Gastroesophageal sphincter (tissue), 4 donors: ENCODE measurements around the gene TSFM. TPM values are rescaled to one million over a fixed set of nuclear protein-coding genes. Genes with fewer than 3 reads are reported as not detected.

ENCODE experiments used
- ATAC-seq: fragments of 150-250 bp; one replicate; pipeline ENCODE4 v1.9.1; 2016; ENCODE audit warnings: mild to moderate bottlenecking, moderate library complexity
- H3K27ac ChIP-seq, 4 donors: fragments of 200-600 bp; sonication (generic) in 3 of 4; 1 replicate in 3 of 4; 2 replicates in 1 of 4; pipeline ENCODE4 v1.5.1; 2016 to 2019
- H3K27me3 ChIP-seq: fragments of 200-600 bp; sonication (generic); one replicate; pipeline ENCODE4 v1.5.1; 2019
- H3K36me3 ChIP-seq, 2 donors: fragments of 200-600 bp; sonication (generic); one replicate each; pipeline ENCODE4 v1.5.1; 2019; ENCODE audit warnings: control low read depth in 1 of 2
- H3K4me1 ChIP-seq, 3 donors: fragments of 200-600 bp; sonication (generic); 1 replicate in 2 of 3; 2 replicates in 1 of 3; pipeline ENCODE4 v1.5.1; 2016 to 2019; ENCODE audit warnings: control low read depth in 2 of 3
- H3K4me3 ChIP-seq, 2 donors: fragments of 200-600 bp; sonication (generic); one replicate each; pipeline ENCODE4 v1.5.1; 2019; ENCODE audit warnings: mild to moderate bottlenecking in 1 of 2, moderate library complexity in 1 of 2
- H3K9me3 ChIP-seq, 3 donors: fragments of 200-600 bp; sonication (generic); one replicate each; pipeline ENCODE4 v1.5.1; 2017 to 2019; ENCODE audit warnings: control low read depth in 2 of 3
- EP300 ChIP-seq: sonication (generic); formaldehyde crosslinking; IDR thresholded peaks from one replicate; pipeline ENCODE4 v1.6.1; 2017; ENCODE audit warnings: antibody characterized with exemption, mild to moderate bottlenecking
- POLR2A ChIP-seq, 2 donors: fragments of 450-650 bp; IDR thresholded peaks; one replicate each; pipeline ENCODE4 v1.6.1; 2017; ENCODE audit warnings: antibody characterized with exemption in 2 of 2, mild to moderate bottlenecking in 2 of 2, moderate library complexity in 1 of 2
- POLR2AphosphoS5 ChIP-seq: sonication (generic); formaldehyde crosslinking; IDR thresholded peaks from one replicate; pipeline ENCODE4 v1.6.1; 2017; ENCODE audit warnings: antibody characterized with exemption
- WGBS, 2 donors: methylation state at CpG; one replicate each; pipeline ENCODE4 v1.1.5; 2018; ENCODE audit warnings: low coverage in 1 of 2; 5-methylcytosine and 5-hydroxymethylcytosine counted together
- total RNA-seq, 4 donors: library from RNA; depleted of rRNA; stranded (reverse); fragments of >200 nt; gene quantifications; one replicate each; pipeline ENCODE4 v1.1.0, GENCODE V29; 2016
- TF ChIP-seq, protein P1 (sequence below), 4 experiments: fragments of 200-600 bp in 2 of 4; fragments of 450-650 bp in 2 of 4; sonication (generic) in 1 of 4; IDR thresholded peaks; one replicate each; pipeline ENCODE4 v1.5.1; 2017 to 2019; ENCODE audit warnings: antibody characterized with exemption in 4 of 4, mild to moderate bottlenecking in 2 of 4, moderate library complexity in 2 of 4

The TSFM gene
- total RNA-seq, 4 donors from 2014 or later = 26.4 to 30.9 (median 29.1) TPM

DNA sequence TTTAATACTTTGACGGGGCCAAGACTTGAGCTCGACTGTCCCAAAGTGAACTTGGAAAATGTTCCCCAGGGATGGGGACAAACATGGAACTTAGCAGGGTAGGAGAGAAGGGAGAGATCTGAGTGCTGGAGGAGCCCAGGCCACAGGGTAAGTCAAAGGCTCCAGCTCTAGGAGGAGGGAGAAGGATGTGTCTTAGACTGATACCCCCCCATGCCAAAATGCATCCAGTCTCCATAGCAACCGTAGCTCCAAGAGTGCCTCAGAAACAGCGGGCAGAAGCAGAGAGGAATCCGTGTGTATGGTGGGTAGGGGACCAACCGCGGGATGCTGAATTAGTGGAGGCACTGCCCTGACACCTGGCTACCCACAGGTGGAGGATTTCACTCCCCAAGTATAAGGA, 43.2 kb upstream of the TSFM start:
- no peak for ATAC-seq
- no peaks in the 10 kb centered on the region for H3K9me3 ChIP-seq
- no peak overlapping the region for H3K27ac ChIP-seq
- peaks cover 77% of the 10 kb centered on the region for H3K27me3 ChIP-seq
- TF ChIP-seq POLR2AphosphoS5 = no peak
- TF ChIP-seq, protein P1, sequence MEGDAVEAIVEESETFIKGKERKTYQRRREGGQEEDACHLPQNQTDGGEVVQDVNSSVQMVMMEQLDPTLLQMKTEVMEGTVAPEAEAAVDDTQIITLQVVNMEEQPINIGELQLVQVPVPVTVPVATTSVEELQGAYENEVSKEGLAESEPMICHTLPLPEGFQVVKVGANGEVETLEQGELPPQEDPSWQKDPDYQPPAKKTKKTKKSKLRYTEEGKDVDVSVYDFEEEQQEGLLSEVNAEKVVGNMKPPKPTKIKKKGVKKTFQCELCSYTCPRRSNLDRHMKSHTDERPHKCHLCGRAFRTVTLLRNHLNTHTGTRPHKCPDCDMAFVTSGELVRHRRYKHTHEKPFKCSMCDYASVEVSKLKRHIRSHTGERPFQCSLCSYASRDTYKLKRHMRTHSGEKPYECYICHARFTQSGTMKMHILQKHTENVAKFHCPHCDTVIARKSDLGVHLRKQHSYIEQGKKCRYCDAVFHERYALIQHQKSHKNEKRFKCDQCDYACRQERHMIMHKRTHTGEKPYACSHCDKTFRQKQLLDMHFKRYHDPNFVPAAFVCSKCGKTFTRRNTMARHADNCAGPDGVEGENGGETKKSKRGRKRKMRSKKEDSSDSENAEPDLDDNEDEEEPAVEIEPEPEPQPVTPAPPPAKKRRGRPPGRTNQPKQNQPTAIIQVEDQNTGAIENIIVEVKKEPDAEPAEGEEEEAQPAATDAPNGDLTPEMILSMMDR (IDR thresholded peaks at IDR 0.05) = no peak
- no peak for TF ChIP-seq EP300
- no peak for TF ChIP-seq POLR2A (IDR thresholded peaks at IDR 0.05)
- peak overlapping the region in 1 of 2 donors; percentile 50 for H3K4me3 ChIP-seq
- no peaks in the 10 kb centered on the region for H3K36me3 ChIP-seq
- WGBS, 2 donors = 0 to 16% methylated on average over 1 to 7 of the region's 7 CpGs
- peaks cover 4 to 45% (median 31%) of the 10 kb centered on the region in 3 donors for H3K4me1 ChIP-seq

DNA sequence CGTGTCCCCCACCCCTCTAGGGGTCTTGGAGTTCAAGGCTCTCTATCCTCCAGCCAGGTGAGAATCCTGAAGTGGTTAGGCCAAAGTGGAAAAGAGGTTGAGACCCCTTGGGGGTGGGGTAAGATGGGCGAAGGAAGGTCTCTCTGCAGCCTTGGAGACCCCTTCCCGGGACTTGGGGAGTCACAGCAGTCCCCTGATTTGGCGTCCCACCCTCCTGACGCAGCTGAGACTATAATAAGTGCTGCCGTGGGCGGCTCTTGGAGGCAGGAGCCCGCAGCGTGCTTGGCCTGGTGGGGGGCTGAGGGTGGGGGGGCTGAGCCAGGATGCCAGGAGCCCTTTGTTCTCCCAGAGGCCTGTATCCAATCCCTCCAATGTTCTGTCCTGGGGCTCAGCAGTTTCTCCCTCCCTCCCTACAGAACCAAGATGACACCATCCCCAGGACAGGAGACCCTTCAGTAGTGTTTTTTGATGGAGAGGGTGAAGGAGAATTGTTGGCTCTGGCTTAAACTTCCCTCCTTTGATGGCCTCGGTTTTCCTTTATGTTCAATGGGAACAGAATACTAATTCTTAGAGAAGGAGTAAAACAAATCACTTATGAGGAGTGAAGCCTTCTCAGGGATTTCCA, 42.6 kb upstream of the TSFM start:
- ATAC-seq = no peak
- Histone ChIP-seq H3K27ac (no peak overlapping the region), H3K4me3 (no peak overlapping the region), H3K27me3 (peaks cover 72% of the 10 kb centered on the region), H3K9me3 (no peaks in the 10 kb centered on the region), H3K36me3 (no peaks in the 10 kb centered on the region), H3K4me1 (peaks cover 4 to 47% (median 31%) of the 10 kb centered on the region in 3 donors)
- WGBS, 2 donors = 40 to 43% methylated on average over 1 of the region's 10 CpGs
- TF ChIP-seq EP300 (no peak), POLR2AphosphoS5 (no peak), POLR2A (IDR thresholded peaks at IDR 0.05) (no peak)
- TF ChIP-seq, protein P1 (IDR thresholded peaks at IDR 0.05) = no peak

DNA sequence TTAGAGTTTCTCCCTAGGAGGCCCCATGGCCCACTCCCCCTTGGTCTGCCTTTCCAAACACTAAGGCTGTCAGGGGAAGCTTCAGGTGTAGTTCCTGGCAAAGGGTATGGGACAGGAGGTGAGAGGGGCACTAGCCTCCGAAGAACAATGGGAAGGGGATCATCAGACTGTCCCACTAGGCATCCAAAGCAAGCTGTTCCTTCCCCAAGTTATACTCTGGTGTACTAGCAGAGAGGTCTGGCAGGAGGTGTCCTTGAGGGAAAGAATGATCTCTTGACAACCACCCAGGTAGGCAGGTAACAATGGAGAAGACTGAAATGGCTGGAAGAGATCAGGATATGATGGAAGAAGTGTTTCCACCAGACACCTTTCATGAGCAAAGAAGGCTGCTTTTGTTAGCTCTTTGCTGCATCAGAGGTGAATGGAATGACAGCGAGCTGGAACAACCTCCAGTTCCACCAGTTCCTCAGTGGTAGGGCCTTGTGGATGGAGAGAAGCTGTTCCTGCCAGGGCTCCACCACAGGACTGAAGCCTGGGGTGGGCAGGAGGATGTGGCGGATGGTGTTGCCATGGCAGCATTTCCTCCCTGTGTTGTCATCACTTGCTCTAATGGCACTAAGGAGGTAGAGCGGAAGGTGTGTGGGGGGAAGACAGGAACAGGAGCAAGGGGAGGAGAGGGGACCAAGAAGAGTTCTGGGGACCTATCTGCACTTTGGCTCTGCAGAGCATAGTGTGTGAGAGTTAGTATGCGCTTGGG, 41.8 kb upstream of the TSFM start:
- H3K27me3 ChIP-seq = peaks cover 64% of the 10 kb centered on the region

DNA sequence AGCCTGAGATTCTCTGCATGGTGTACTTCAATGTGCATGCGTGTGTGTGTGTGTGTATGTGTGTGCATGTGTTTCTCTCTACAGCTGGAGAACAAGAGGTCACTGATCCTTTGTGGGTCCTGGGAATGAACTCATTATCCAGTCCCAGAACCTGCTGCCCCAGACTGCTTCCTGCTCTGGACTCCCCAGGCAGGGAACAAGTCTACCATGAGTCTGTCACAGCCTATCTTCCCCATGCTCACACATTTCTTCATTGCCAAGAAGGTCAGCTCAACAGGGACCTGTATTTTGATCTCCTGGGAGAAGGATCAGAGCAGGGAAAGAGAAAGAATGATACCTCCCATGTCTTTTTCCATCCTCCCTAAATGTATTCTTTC, 41.2 kb upstream of the TSFM start:
- H3K4me3 ChIP-seq = peak overlapping the region in 1 of 2 donors; percentile 33
- no peak for ATAC-seq
- 60% methylated on average over 1 of the region's 1 CpG; no CpG with 5 or more reads in 1 of the 2 donors for WGBS, 2 donors
- no peak overlapping the region for H3K27ac ChIP-seq
- peaks cover 58% of the 10 kb centered on the region for H3K27me3 ChIP-seq
- peaks cover 4 to 47% (median 31%) of the 10 kb centered on the region in 3 donors for H3K4me1 ChIP-seq
- TF ChIP-seq, protein P1 (IDR thresholded peaks at IDR 0.05) = no peak
- TF ChIP-seq POLR2AphosphoS5 = no peak
- TF ChIP-seq POLR2A (IDR thresholded peaks at IDR 0.05) = no peak
- TF ChIP-seq EP300 = no peak
- H3K9me3 ChIP-seq = no peaks in the 10 kb centered on the region
- no peaks in the 10 kb centered on the region for H3K36me3 ChIP-seq

More for the DNA sequence above, 41.8 kb upstream of the TSFM start:
- peaks cover 4 to 47% (median 31%) of the 10 kb centered on the region in 3 donors for H3K4me1 ChIP-seq
- H3K27ac ChIP-seq = no peak overlapping the region
- 20 to 30% methylated on average over 1 to 4 of the region's 5 CpGs for WGBS, 2 donors
- no peak for ATAC-seq
- TF ChIP-seq, protein P1 (IDR thresholded peaks at IDR 0.05) = no peak
- TF ChIP-seq POLR2A (IDR thresholded peaks at IDR 0.05) = no peak
- H3K4me3 ChIP-seq = peak overlapping the region in 1 of 2 donors; percentile 33
- H3K9me3 ChIP-seq = no peaks in the 10 kb centered on the region
- H3K36me3 ChIP-seq = no peaks in the 10 kb centered on the region
